ENCODE results near the gene TDRKH.

The TDRKH gene

GRCh38 chr1:151817353-151817730 lies 27.0 kb upstream of the TDRKH start:
- Histone ChIP-seq H3K9ac (peak overlapping the region in 4 of 11 experiments; percentile 15 to 43 (median 28); a peak in 4 of 22 replicates), H3K36me3 (no peaks in the 10 kb centered on the region), H4K20me1 (peaks cover 0 to 7% (median 0%) of the 10 kb centered on the region in 11 experiments; a peak in 1 of 22 replicates), H3K4me1 (peaks cover 54 to 96% (median 85%) of the 10 kb centered on the region in 10 experiments), H3K4me3 (peak overlapping the region in 3 of 10 experiments; percentile 1 to 25 (median 13); a peak in 4 of 20 replicates), H3K4me2 (peak overlapping the region; percentile 78 to 96 (median 85)), H3K27me3 (no peaks in the 10 kb centered on the region), H3K9me3 (replicated peaks in 1 of 11) (no peaks in the 10 kb centered on the region), H3K27ac (peak overlapping the region in 7 of 11 experiments; percentile 13 to 66 (median 34); a peak in 8 of 22 replicates)
- TF ChIP-seq Cebpa-rat (IDR thresholded peaks at IDR 0.05): 0 out of 22 replicates have a peak, but pooled peaks of 1 of the 11 experiments have one; percentile 11

- Histone ChIP-seq H3K9me3 (replicated peaks in 1 of 11) (no peaks in the 10 kb centered on the region), H3K27me3 (no peaks in the 10 kb centered on the region), H3K27ac (peak overlapping the region in 3 of 11 experiments; percentile 18 to 55 (median 33); a peak in 1 of 22 replicates), H3K4me1 (peaks cover 51 to 90% (median 79%) of the 10 kb centered on the region in 10 experiments), H3K4me2 (peak overlapping the region; percentile 78 to 96 (median 85)), H3K9ac (peak overlapping the region in 3 of 11 experiments; percentile 13 to 36 (median 29); a peak in 2 of 22 replicates), H3K4me3 (peak overlapping the region in 2 of 10 experiments; percentile 5 to 17; a peak in 2 of 20 replicates), H3K36me3 (no peaks in the 10 kb centered on the region), H4K20me1 (peaks cover 0 to 7% (median 0%) of the 10 kb centered on the region in 11 experiments; a peak in 1 of 22 replicates)
- TF ChIP-seq Cebpa-rat (IDR thresholded peaks at IDR 0.05): no peak
Observed at GRCh38 chr1:151816548-151817352, 26.4 kb upstream of the TDRKH start.

- H3K4me2 ChIP-seq: peak overlapping the region; percentile 78 to 96 (median 85)
Observed at GRCh38 chr1:151815716-151816327, 25.5 kb upstream of the TDRKH start.

GRCh38 chr1:151814971-151815545 lies 24.8 kb upstream of the TDRKH start:
- H3K27me3 ChIP-seq: no peaks in the 10 kb centered on the region
- no peak for TF ChIP-seq Cebpa-rat (IDR thresholded peaks at IDR 0.05)
- H3K9me3 ChIP-seq (replicated peaks in 1 of 11): no peaks in the 10 kb centered on the region
- 0 out of 20 replicates have a peak overlapping the region, but pooled peaks of 1 of the 10 experiments have one; percentile 5 for H3K4me3 ChIP-seq
- no peak overlapping the region for H3K9ac ChIP-seq
- peaks cover 0 to 7% (median 0%) of the 10 kb centered on the region in 11 experiments; a peak in 1 of 22 replicates for H4K20me1 ChIP-seq
- no peaks in the 10 kb centered on the region for H3K36me3 ChIP-seq
- peaks cover 39 to 77% (median 62%) of the 10 kb centered on the region in 10 experiments for H3K4me1 ChIP-seq
- peak overlapping the region; percentile 78 to 96 (median 85); a peak in 21 of 22 replicates for H3K4me2 ChIP-seq
- no peak overlapping the region for H3K27ac ChIP-seq

More at GRCh38 chr1:151815716-151816327, 25.5 kb upstream of the TDRKH start:
- H3K9ac ChIP-seq: 0 out of 22 replicates have a peak overlapping the region, but pooled peaks of 1 of the 11 experiments have one; percentile 1
- peak overlapping the region in 2 of 10 experiments; percentile 5 to 17; a peak in 1 of 20 replicates for H3K4me3 ChIP-seq
- TF ChIP-seq Cebpa-rat (IDR thresholded peaks at IDR 0.05): no peak
- no peak overlapping the region for H3K27ac ChIP-seq
- H3K27me3 ChIP-seq: no peaks in the 10 kb centered on the region
- no peaks in the 10 kb centered on the region for H3K9me3 ChIP-seq (replicated peaks in 1 of 11)
- H3K4me1 ChIP-seq: peaks cover 46 to 85% (median 69%) of the 10 kb centered on the region in 10 experiments
- H4K20me1 ChIP-seq: peaks cover 0 to 7% (median 0%) of the 10 kb centered on the region in 11 experiments; a peak in 1 of 22 replicates
- no peaks in the 10 kb centered on the region for H3K36me3 ChIP-seq

GRCh38 chr1:151814426-151814825 lies 24.1 kb upstream of the TDRKH start:
- H3K27me3 ChIP-seq: no peaks in the 10 kb centered on the region
- H3K9ac ChIP-seq: no peak overlapping the region

GRCh38 chr1:151813271-151813977 lies 23.1 kb upstream of the TDRKH start:
- Histone ChIP-seq H3K4me3 (no peak overlapping the region), H3K36me3 (no peaks in the 10 kb centered on the region), H3K27ac (no peak overlapping the region), H3K9me3 (replicated peaks in 1 of 11) (no peaks in the 10 kb centered on the region), H3K4me1 (peaks cover 31 to 66% (median 51%) of the 10 kb centered on the region in 10 experiments), H3K9ac (no peak overlapping the region), H4K20me1 (peaks cover 0 to 7% (median 0%) of the 10 kb centered on the region in 11 experiments; a peak in 1 of 22 replicates), H3K27me3 (no peaks in the 10 kb centered on the region), H3K4me2 (0 out of 22 replicates have a peak overlapping the region, but pooled peaks of 1 of the 11 experiments have one; percentile 87)
- TF ChIP-seq Cebpa-rat (IDR thresholded peaks at IDR 0.05): no peak

More at GRCh38 chr1:151814426-151814825, 24.1 kb upstream of the TDRKH start:
- Histone ChIP-seq H3K27ac (no peak overlapping the region), H3K4me3 (no peak overlapping the region), H3K36me3 (no peaks in the 10 kb centered on the region), H4K20me1 (peaks cover 0 to 7% (median 0%) of the 10 kb centered on the region in 11 experiments; a peak in 1 of 22 replicates), H3K4me2 (peak overlapping the region; percentile 78 to 96 (median 85); a peak in 18 of 22 replicates), H3K9me3 (replicated peaks in 1 of 11) (no peaks in the 10 kb centered on the region), H3K4me1 (peaks cover 32 to 71% (median 59%) of the 10 kb centered on the region in 10 experiments)
- no peak for TF ChIP-seq Cebpa-rat (IDR thresholded peaks at IDR 0.05)

- TF ChIP-seq Cebpa-rat (IDR thresholded peaks at IDR 0.05): no peak
- H3K4me1 ChIP-seq: peaks cover 27 to 66% (median 51%) of the 10 kb centered on the region in 10 experiments
- no peaks in the 10 kb centered on the region for H3K9me3 ChIP-seq (replicated peaks in 1 of 11)
- no peak overlapping the region for H3K4me2 ChIP-seq
- no peaks in the 10 kb centered on the region for H3K27me3 ChIP-seq
- no peak overlapping the region for H3K4me3 ChIP-seq
- no peak overlapping the region for H3K9ac ChIP-seq
- peaks cover 0 to 2% (median 0%) of the 10 kb centered on the region in 11 experiments; a peak in 1 of 22 replicates for H4K20me1 ChIP-seq
- H3K36me3 ChIP-seq: no peaks in the 10 kb centered on the region
- no peak overlapping the region for H3K27ac ChIP-seq
Observed at GRCh38 chr1:151811181-151811580, 20.9 kb upstream of the TDRKH start.

- H3K36me3 ChIP-seq: no peaks in the 10 kb centered on the region
- H3K27me3 ChIP-seq: no peaks in the 10 kb centered on the region
- peak overlapping the region in 1 of 11 experiments; percentile 40; a peak in 1 of 22 replicates for H3K4me2 ChIP-seq
- no peak overlapping the region for H3K4me3 ChIP-seq
- H3K9ac ChIP-seq: no peak overlapping the region
- peaks cover 0 to 8% (median 0%) of the 10 kb centered on the region in 11 experiments; a peak in 4 of 22 replicates for H4K20me1 ChIP-seq
- no peak overlapping the region for H3K27ac ChIP-seq
- H3K4me1 ChIP-seq: peaks cover 23 to 66% (median 51%) of the 10 kb centered on the region in 10 experiments
- H3K9me3 ChIP-seq (replicated peaks in 1 of 11): no peaks in the 10 kb centered on the region
- no peak for TF ChIP-seq Cebpa-rat (IDR thresholded peaks at IDR 0.05)
Observed at GRCh38 chr1:151809985-151810556, 19.8 kb upstream of the TDRKH start.

Data from BLaER1 treated with 17β-estradiol and CSF1 and Interleukin-3, amounts not matched to agents 10 nM and 100 nM (cell line).